GM19397 (cell line): ENCODE results near the gene MAD2L2.

Experiments used
- ATAC-seq: cut with Tn5 transposase; IDR thresholded peaks from one replicate; pipeline ENCODE4 v1.9.1; 2021; ENCODE audit warnings: mild to moderate bottlenecking, moderate library complexity; ENCODE audit not compliant: unreplicated experiment

The MAD2L2 gene

DNA sequence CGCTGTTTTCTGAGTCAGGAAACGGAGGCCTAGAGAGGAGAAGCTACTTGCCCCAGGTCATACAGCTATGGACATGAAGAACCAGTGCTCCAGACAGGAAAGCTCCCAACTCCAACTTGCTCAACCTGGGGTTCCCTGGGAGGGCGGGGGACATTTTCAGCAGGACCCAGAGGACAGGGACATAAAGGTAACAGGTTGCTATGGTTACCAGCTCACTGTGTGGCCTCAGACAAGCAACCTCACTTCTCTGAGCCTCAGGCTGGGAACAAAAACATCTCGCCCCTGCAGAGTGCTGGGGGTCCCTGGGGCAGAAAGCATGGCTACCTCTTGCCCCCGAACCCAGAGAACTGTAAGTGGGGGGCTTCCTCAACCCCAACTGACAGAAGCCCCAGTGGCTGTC is 42.8 kb downstream of the MAD2L2 start:
- no peak for ATAC-seq

DNA sequence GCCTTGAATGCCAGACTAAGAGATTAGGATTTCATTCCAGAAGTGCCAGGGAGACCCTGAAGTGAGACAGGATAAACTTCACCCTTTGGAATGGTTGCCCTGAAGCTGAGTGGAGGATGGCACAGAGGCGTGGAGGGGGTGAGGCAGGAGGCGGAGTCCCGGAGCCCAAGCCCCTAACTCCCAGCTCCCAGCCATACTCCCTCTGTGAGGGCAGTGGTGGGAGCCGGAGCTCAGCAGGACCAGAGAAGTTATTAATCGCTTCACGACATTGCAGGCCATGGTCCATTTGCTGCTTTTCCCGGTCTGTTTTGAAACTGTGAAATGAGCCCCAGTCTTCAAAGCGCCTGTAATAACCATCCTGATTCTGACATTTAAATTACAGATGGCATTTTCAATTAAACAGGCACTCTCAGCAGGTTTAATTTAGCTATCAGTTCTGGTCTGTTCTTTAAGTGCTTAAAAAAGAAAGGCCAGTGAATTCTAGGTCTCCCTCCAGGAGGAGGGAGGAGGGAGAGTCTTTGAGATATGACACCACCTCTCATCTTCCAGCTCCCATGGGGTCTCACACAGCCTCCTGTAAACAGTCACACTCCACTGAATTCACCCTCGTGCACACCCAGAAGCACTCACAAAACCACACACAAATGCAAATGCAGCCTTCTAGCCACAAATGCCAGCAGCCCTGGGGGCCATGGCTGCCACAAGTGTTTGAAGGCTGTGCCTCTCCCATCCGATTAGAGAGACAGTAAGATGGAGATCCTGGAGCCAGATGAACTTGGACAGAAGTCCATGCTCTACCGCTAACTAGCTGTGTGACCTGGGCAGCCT is 46.4 kb downstream of the MAD2L2 start:
- ATAC-seq = no peak

DNA sequence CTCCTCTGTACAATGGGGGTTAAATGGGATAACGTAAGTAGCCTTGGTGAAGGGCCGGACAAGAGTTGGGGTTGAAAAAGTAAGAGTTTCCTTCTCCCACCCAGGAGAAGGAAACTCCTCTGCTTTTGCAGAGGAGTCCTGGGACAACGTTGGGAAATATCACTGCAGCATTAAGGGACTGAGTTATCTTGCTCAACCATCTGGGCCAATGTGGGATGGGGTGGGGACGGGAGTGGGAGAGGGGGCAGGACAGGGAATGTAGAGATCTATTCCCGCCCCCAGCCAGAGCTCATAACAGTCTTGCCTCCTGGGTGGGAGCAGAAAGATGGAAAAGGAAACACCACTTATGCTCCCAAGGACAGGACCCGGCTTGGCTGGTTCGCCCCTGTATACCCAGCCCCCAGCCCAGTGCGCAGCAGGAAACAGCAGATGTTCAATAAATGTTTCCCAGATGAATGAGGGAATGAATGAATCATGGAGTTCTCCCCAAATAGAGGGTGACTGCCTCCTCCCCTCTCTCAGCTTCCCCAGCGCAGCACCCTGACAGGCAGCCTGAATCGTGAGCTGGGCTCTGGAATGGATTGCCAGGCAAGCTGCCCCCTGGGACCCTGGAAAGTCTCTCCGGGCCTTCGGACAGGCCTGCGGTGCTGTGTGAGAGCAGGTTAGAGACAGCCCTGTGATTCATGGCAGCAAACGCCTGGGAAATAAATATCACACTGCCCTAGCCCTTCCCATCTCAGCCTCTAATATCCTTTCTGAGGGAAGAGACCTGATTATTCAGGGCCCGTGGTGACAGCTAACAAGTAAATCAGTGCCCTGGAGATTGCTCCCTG is 51.5 kb downstream of the MAD2L2 start:
- ATAC-seq = no peak

DNA sequence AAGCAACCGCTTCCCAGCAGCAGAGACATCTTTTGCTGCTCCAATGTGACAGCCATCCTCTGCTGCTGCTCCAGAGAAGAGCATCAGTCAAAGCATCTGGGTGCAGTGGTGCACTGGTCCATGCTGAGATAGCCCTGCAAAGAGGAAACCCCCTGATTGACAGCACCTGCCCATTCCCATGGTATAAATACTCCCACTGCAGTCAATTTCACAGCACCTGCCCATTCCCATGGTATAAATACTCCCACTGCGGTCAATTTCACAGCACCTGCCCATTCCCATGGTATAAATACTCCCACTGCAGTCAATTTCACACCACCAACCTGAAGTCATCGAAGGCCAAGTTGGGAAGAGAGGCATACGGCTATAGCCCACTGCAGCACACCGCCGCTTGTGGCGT is 52.2 kb downstream of the MAD2L2 start:
- ATAC-seq = no peak

DNA sequence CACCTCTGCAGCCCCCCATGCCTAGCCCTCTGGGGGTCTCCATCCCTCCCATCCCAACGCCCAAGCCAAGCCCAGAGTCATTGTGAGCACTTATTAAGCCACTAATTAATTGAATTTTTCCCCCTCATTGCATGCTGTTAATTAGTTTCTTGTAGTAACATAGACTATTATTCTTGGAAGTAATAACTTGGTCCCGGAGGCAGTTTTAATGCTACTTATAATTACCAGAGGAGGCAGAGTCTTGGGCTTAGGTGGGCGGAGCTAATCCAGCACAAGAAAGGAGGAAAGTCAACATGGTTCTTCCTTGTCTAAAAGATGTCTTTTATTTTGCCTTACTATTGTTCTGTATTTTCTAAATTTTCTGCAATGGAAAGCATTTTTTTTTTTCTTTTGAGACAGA is 54.4 kb downstream of the MAD2L2 start:
- no peak for ATAC-seq
